ENCODE results near the gene CHI3L1. TPM values are rescaled to one million over a fixed set of nuclear protein-coding genes. Genes with fewer than 3 reads are reported as not detected.

The CHI3L1 gene
- total RNA-seq, 1 experiment from 2014 or later = 0.75 TPM

GRCh38 chr1:203215573-203215972, 29.1 kb upstream of the CHI3L1 start:
- H3K27ac Mint-ChIP-seq (ENCODE audit: low read depth, unreplicated experiment) = no peak overlapping the region
- peaks cover 33% of the 10 kb centered on the region for H3K27me3 Mint-ChIP-seq (ENCODE audit: insufficient read depth, unreplicated experiment)
- no peak for TF ChIP-seq CTCF (IDR thresholded peaks at IDR 0.05; ENCODE audit: unreplicated experiment)
- H3K36me3 Mint-ChIP-seq (ENCODE audit: insufficient read depth, unreplicated experiment) = no peaks in the 10 kb centered on the region
- H3K4me3 Mint-ChIP-seq (ENCODE audit: unreplicated experiment) = no peak overlapping the region
- ChIA-PET CTCF (interaction anchor here (0.5 to 18.5 kb wide), 52 partner anchors 7 to 991 kb away, joined by 3 to 702 read pairs (median 5); partner anchors contain the start of genes ADORA1, CHI3L1, CHIT1 and MYBPH), POLR2A (interaction anchor here (0.5 to 2.3 kb wide), 13 partner anchors 9 to 1890 kb away, joined by 3 to 23 read pairs (median 4); no protein-coding TSS in a partner anchor)
- no peak for DNase-seq (ENCODE audit: unreplicated experiment)
- H3K4me1 Mint-ChIP-seq (ENCODE audit: insufficient read depth, unreplicated experiment) = no peaks in the 10 kb centered on the region
- BruUV-seq (replicated peaks) = no TSS peak
- intact Hi-C loops (cut with micrococcal nuclease) = no loop called here
- no peaks in the 10 kb centered on the region for H3K9me3 Mint-ChIP-seq (ENCODE audit: unreplicated experiment)

- Mint-ChIP-seq H3K27ac (ENCODE audit: low read depth, unreplicated experiment) (no peak overlapping the region), H3K36me3 (ENCODE audit: insufficient read depth, unreplicated experiment) (no peaks in the 10 kb centered on the region), H3K27me3 (ENCODE audit: insufficient read depth, unreplicated experiment) (peaks cover 30% of the 10 kb centered on the region), H3K4me1 (ENCODE audit: insufficient read depth, unreplicated experiment) (no peaks in the 10 kb centered on the region), H3K9me3 (ENCODE audit: unreplicated experiment) (no peaks in the 10 kb centered on the region), H3K4me3 (ENCODE audit: unreplicated experiment) (no peak overlapping the region)
- TF ChIP-seq CTCF (IDR thresholded peaks at IDR 0.05; ENCODE audit: unreplicated experiment) = no peak
- POLR2A ChIA-PET = interaction anchor here (0.6 to 2.3 kb wide), 3 partner anchors 12 to 175 kb away, joined by 3 to 23 read pairs (median 3); no protein-coding TSS in a partner anchor
- no peak for DNase-seq (ENCODE audit: unreplicated experiment)
- CTCF ChIA-PET = interaction anchor here (0.5 to 18.5 kb wide), 40 partner anchors 10 to 814 kb away, joined by 3 to 702 read pairs (median 6); partner anchors contain the start of genes ADORA1, CHIT1 and MYBPH
- intact Hi-C loops (cut with micrococcal nuclease) = no loop called here
- BruUV-seq (replicated peaks) = no TSS peak
Observed at GRCh38 chr1:203214871-203215270, 28.4 kb upstream of the CHI3L1 start.

GRCh38 chr1:203213126-203213525, 26.6 kb upstream of the CHI3L1 start:
- H3K27ac Mint-ChIP-seq (ENCODE audit: low read depth, unreplicated experiment) = no peak overlapping the region
- ChIA-PET POLR2A (no interaction called here), CTCF (interaction anchor here (0.9 to 18.5 kb wide), 8 partner anchors 9 to 269 kb away, joined by 3 to 702 read pairs (median 58); no protein-coding TSS in a partner anchor)
- TF ChIP-seq CTCF (IDR thresholded peaks at IDR 0.05; ENCODE audit: unreplicated experiment) = no peak
- no peaks in the 10 kb centered on the region for H3K4me1 Mint-ChIP-seq (ENCODE audit: insufficient read depth, unreplicated experiment)
- no peak overlapping the region for H3K4me3 Mint-ChIP-seq (ENCODE audit: unreplicated experiment)
- no peaks in the 10 kb centered on the region for H3K9me3 Mint-ChIP-seq (ENCODE audit: unreplicated experiment)
- intact Hi-C loops (cut with micrococcal nuclease) = no loop called here
- no peak for DNase-seq (ENCODE audit: unreplicated experiment)
- H3K36me3 Mint-ChIP-seq (ENCODE audit: insufficient read depth, unreplicated experiment) = no peaks in the 10 kb centered on the region
- no TSS peak for BruUV-seq (replicated peaks)
- peaks cover 13% of the 10 kb centered on the region for H3K27me3 Mint-ChIP-seq (ENCODE audit: insufficient read depth, unreplicated experiment)

GRCh38 chr1:203211812-203212211, 25.3 kb upstream of the CHI3L1 start:
- CTCF ChIA-PET = interaction anchor here (0.6 to 18.5 kb wide), 13 partner anchors 8 to 268 kb away, joined by 3 to 702 read pairs (median 3); no protein-coding TSS in a partner anchor
- Mint-ChIP-seq H3K4me3 (ENCODE audit: unreplicated experiment) (no peak overlapping the region), H3K27me3 (ENCODE audit: insufficient read depth, unreplicated experiment) (peaks cover 20% of the 10 kb centered on the region)

More at GRCh38 chr1:203211812-203212211, 25.3 kb upstream of the CHI3L1 start:
- intact Hi-C loops (cut with micrococcal nuclease) = no loop called here
- BruUV-seq (replicated peaks) = no TSS peak
- Mint-ChIP-seq H3K4me1 (ENCODE audit: insufficient read depth, unreplicated experiment) (no peaks in the 10 kb centered on the region), H3K27ac (ENCODE audit: low read depth, unreplicated experiment) (no peak overlapping the region), H3K36me3 (ENCODE audit: insufficient read depth, unreplicated experiment) (no peaks in the 10 kb centered on the region), H3K9me3 (ENCODE audit: unreplicated experiment) (no peaks in the 10 kb centered on the region)
- no peak for TF ChIP-seq CTCF (IDR thresholded peaks at IDR 0.05; ENCODE audit: unreplicated experiment)
- no peak for DNase-seq (ENCODE audit: unreplicated experiment)
- POLR2A ChIA-PET = no interaction called here

Data from MCF 10A (cell line).